ENCODE results near the gene OSBPL2.

The OSBPL2 gene

DNA sequence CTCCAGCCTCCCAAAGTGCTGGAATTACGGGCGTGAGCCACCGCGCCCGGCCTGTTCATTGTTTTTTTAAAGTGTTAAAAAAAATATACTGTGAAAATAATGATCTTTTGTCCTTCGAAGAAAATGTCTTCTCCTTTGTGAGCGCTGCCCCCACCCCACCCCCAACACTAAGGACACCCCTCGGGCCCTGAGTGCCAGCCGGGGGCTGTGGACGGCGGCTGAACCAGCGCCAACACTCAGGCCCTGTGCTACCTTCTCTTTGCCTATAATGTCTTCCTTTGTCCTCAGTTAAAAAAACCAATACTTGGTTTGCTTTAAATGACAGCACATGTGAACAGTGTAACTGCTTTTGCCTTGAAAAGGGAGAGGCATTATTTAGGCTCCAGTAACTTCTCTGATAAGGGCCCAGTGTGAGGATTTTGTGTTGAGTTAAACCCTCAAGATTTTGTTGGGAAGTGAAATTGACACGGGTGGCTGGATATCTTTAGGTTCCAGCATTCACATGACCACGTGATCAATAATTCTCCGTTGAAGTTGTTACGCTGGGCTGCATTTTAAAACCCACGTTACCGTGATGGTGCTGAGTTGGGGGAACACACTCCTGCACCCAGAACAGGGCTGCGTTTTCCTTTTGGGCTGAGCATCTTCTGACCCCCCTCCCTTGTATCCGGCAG lies 54.9 kb downstream of the OSBPL2 start:
- DNase-seq (ENCODE audit: extremely low read depth, low read depth), result no peak
- TF ChIP-seq, protein P1, sequence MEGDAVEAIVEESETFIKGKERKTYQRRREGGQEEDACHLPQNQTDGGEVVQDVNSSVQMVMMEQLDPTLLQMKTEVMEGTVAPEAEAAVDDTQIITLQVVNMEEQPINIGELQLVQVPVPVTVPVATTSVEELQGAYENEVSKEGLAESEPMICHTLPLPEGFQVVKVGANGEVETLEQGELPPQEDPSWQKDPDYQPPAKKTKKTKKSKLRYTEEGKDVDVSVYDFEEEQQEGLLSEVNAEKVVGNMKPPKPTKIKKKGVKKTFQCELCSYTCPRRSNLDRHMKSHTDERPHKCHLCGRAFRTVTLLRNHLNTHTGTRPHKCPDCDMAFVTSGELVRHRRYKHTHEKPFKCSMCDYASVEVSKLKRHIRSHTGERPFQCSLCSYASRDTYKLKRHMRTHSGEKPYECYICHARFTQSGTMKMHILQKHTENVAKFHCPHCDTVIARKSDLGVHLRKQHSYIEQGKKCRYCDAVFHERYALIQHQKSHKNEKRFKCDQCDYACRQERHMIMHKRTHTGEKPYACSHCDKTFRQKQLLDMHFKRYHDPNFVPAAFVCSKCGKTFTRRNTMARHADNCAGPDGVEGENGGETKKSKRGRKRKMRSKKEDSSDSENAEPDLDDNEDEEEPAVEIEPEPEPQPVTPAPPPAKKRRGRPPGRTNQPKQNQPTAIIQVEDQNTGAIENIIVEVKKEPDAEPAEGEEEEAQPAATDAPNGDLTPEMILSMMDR (IDR thresholded peaks at IDR 0.05; ENCODE audit: low read depth, low read length), result no peak

DNA sequence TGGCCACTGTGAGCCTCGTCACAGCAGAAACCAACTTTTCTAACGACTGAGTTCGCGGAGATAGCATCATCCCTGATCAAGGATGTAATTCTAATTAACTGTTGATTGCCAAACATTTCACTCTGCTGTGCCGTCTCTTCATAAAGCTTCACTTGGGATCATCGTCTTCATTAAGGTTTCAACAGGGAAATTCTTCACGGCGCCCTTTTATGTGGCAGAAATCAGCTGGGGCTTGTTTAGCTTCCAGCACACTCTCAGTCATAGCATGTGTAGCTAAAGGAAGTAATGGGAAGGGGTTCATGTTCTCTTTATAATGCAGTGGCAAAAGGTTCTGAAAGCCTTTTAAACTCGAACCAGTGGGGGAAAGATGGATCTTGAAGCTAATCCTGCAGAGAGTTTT lies 55.6 kb downstream of the OSBPL2 start:
- no peak for DNase-seq (ENCODE audit: extremely low read depth, low read depth)
- TF ChIP-seq, protein P1 (IDR thresholded peaks at IDR 0.05; ENCODE audit: low read depth, low read length), result no peak

DNA sequence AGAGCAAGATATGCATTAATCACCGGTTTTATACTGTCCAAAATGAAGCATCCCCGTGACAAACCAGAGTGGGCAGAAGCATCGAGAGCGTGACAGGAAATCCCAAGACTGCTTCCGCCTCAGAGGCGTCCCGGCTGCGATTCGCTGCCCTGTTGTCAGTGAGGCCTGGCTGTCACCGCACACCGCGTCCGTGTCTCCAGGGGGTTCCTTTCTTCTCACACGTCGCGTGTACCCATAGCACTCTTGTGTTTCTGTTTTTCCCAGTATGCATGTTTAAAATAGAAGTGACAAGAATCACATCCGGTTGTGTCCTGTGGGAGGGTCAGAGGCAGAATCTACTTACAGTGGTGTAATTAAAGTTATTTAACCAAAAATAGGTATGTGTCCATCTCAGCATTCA lies 56.2 kb downstream of the OSBPL2 start:
- DNase-seq (ENCODE audit: extremely low read depth, low read depth), result no peak
- TF ChIP-seq, protein P1 (IDR thresholded peaks at IDR 0.05; ENCODE audit: low read depth, low read length), result no peak

DNA sequence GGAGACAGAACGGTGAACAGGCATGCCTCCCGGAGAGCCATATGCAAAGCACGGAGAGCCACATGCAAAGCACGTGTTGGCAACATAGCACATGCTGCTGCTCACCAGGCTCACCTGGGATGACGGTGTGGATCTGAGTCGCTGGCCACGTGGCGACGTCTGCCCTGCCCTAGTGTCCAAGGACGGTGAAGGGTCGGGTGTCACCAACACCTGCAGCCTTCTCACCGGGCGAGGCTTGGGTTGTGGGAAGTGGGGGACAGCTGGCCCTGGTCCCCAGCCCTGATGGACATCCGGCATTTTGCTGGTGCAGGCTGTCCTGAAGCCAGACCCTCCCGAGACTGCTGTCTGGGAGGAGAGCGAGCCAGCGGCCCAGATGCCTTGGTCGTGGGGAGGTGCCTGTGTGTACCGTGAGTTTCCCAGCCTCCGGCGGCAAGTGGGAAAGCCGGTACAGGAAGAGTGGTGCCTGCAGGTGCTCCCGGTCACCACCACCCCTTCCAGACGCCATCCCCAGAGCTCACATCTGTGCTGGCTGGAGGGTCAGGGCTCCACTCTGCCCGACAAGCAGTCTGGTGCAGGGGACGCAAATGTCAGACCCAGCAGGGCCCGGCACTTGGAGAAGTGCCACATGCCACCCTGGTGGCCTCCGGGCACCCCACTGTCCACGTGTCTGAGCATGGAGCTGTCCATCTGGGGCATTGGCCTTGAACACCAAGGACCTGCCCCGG lies 58.6 kb downstream of the OSBPL2 start:
- DNase-seq (ENCODE audit: extremely low read depth, low read depth), result no peak
- TF ChIP-seq, protein P1 (IDR thresholded peaks at IDR 0.05; ENCODE audit: low read depth, low read length), result no peak

DNA sequence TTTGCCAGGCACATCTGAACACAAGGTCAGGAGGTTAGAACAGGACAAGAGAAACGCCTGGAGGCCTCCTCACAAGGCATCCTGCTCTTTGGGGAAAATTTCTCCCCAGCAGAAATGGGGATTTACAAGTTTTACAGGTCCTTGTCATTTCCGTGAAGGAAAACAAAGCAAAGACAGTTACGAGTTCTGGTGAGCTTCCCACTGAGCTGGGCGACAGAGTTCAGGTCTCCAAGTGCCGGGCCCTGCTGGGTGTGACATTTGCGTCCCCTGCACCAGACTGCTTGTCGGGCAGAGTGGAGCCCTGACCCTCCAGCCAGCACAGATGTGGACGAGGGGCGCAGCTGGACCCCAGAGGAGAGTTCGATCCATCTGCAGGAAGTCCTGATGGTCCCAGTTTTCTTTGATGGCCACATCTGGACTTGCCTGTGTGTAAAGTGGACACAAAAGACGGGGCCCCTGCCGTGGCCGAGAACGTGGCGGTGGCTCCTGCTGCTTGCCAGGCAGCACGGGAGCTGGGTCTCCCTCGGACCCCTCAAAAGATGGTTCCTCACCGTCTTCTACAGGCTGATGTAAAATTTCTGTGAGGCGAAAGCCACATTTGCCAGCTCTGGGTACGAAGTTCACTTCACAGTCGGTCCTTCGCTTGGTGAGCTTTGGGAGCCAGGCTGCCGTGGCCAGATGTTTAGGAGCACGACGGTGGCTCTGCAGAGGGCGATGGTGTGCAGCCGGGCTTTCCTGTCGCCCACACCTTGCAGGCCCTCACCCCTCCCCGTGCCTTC lies 59.3 kb downstream of the OSBPL2 start:
- no peak for DNase-seq (ENCODE audit: extremely low read depth, low read depth)
- TF ChIP-seq, protein P1 (IDR thresholded peaks at IDR 0.05; ENCODE audit: low read depth, low read length), result no peak

DNA sequence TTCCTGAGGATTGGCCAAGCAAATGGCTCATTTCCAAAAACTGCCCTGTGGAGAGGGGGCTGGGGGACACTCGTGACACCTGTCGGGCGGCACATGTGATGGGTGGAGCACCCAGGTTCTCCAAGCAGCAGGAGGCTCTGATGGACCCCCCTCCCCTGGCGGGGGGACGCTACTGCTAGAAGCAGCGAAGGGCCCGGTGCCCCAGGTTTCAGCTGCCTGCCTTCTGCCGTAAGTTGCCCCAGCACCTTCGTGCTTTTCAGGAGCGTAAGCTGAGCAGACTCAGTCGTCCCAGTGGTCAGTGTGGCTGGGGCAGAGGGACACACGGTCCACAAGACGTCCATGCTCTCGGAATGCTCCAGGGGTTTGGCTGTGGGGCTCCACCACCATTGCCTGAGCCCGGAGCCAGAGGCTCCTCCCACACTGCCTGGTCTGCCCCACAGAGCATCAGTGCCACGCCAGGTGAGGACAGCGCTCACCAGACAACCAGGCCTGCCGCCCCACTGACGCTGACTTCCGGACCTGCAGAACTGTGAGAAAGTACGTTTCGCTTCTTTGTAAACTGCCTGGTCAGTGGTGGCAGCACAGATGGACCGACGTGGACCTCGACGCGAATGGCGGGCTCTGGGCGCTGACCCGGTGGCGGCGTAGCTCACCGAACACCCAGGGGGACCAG lies 60.4 kb downstream of the OSBPL2 start:
- TF ChIP-seq, protein P1 (IDR thresholded peaks at IDR 0.05; ENCODE audit: low read depth, low read length), result no peak
- DNase-seq (ENCODE audit: extremely low read depth, low read depth), result no peak

All from AG09319 (cell line).